GM13977 (cell line): ENCODE measurements around the gene CLCN6.

Experiments
- DNase-seq: peaks from one replicate; pipeline ENCODE4 v3.0.0; 2012; ENCODE audit warnings: low spot score
- CTCF ChIP-seq: IDR thresholded peaks from 2 replicates; pipeline ENCODE4 v1.5.1; 2012; ENCODE audit warnings: mild to moderate bottlenecking, control low read depth; ENCODE audit not compliant: insufficient read depth; ENCODE audit errors: extremely low read depth, missing control alignments
- in situ Hi-C: fragments of 300-500 bp; cut with MboI; formaldehyde crosslinking; loops from one replicate; pipeline ENCODE4 v1.12.0; 2022; ENCODE audit warnings: low sequenced_read_pairs, low pct_unique_long_range_greater_than_20kb, mixed read lengths, inconsistent platforms; ENCODE audit not compliant: unreplicated experiment

Gene CLCN6

GRCh38 chr1:11869650-11870207 lies 63.7 kb downstream of the CLCN6 start:
- DNase-seq = no peak
- TF ChIP-seq CTCF = no peak
- in situ Hi-C loops = no loop called here

DNA sequence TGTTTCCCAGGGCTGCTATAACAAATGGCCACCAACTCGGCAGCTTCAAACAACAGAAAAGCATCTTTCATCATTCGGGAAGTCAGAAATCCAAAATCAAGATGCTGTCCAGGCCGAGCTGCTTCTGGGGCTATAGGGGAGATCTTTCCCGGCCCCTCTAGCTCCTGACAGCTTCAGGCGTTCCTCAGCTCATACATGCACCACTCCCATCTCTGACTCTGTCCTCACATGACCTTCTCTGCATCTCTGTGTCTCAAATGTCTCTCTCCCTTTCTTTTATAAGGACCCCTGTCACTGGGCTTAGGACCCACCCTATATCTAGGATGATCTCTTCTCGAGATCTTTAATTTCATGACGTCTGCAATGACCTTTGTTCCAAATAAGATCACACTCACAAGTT lies 66.6 kb downstream of the CLCN6 start:
- DNase-seq = no peak
- in situ Hi-C loops = no loop called here
- no peak for TF ChIP-seq CTCF

- DNase-seq = no peak
- in situ Hi-C loops = no loop called here
- TF ChIP-seq CTCF = no peak
These were observed 67.6 kb downstream of the CLCN6 start for GRCh38 chr1:11873395-11874257.

DNA sequence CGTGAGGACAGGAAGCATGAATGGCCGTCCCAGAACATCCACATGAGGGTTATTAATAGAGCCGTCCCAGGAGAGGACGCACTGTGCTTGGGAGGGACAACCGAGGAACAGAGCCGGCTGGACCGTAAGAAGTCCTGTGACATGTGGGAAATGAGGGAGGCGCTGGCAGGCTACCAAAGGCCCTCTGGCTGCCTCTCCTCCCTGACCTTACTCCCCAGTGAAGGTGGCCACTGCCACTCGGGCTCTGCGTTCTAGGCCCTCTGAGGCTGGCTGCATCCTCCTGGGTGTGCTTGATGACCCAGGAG lies 68.2 kb downstream of the CLCN6 start:
- TF ChIP-seq CTCF = no peak
- no peak for DNase-seq
- in situ Hi-C loops = no loop called here

DNA sequence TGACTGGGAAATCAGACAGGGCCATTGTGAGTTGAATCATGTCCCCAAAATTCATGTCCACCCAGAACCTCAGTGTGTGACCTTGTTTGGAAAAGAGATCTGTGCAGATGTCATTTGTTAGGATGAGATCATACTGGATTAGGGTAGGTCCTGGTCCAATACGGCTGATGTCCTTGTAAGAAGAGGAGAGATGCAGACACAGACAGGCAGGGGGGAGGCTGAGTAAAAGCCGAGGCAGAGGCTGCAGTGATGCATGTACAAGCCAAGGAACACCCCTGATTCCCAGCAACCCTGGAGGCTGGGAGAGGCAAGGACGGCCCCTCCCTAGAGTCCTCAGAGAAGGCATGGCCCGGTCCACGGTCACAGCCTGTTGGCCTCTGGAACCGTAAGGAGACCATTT lies 68.6 kb downstream of the CLCN6 start:
- DNase-seq = no peak
- TF ChIP-seq CTCF = no peak
- in situ Hi-C loops = no loop called here

- no peak for DNase-seq
- no peak for TF ChIP-seq CTCF
These were observed 69.1 kb downstream of the CLCN6 start for GRCh38 chr1:11875094-11875493.

More at GRCh38 chr1:11875094-11875493, 69.1 kb downstream of the CLCN6 start:
- in situ Hi-C loops = no loop called here
